ENCODE results near the gene KCNE3. TPM values are rescaled to one million over a fixed set of nuclear protein-coding genes. Genes with fewer than 3 reads are reported as not detected.

The KCNE3 gene
- total RNA-seq, 2 experiments from 2014 or later: not detected

- DNase-seq: no peak
- H3K4me3 Mint-ChIP-seq: no peak overlapping the region
- POLR2A ChIA-PET: no interaction called here
- CTCF ChIA-PET: interaction anchor here (1.8 kb wide), 1 partner anchor 23 kb away, joined by 4 read pairs; no protein-coding TSS in a partner anchor
- no peak overlapping the region for H3K27ac Mint-ChIP-seq
- H3K36me3 Mint-ChIP-seq (ENCODE audit: low read depth): no peaks in the 10 kb centered on the region
- no peaks in the 10 kb centered on the region for H3K9me3 Mint-ChIP-seq
- H3K4me1 Mint-ChIP-seq: peaks cover 2% of the 10 kb centered on the region
- H3K27me3 Mint-ChIP-seq: peaks cover 3% of the 10 kb centered on the region
Observed at GRCh38 chr11:74485868-74486267, 18.5 kb upstream of the KCNE3 start.

GRCh38 chr11:74480688-74481417 lies 13.5 kb upstream of the KCNE3 start:
- H3K9me3 Mint-ChIP-seq: no peaks in the 10 kb centered on the region
- H3K27me3 Mint-ChIP-seq: peaks cover 3% of the 10 kb centered on the region
- CTCF ChIA-PET: interaction anchor here (0.7 kb wide), 1 partner anchor 11 kb away, joined by 3 read pairs; no protein-coding TSS in a partner anchor
- peaks cover 2% of the 10 kb centered on the region for H3K4me1 Mint-ChIP-seq
- no peak overlapping the region for H3K27ac Mint-ChIP-seq
- DNase-seq: no peak
- H3K4me3 Mint-ChIP-seq: no peak overlapping the region
- POLR2A ChIA-PET: no interaction called here
- no peaks in the 10 kb centered on the region for H3K36me3 Mint-ChIP-seq (ENCODE audit: low read depth)

- no peaks in the 10 kb centered on the region for H3K9me3 Mint-ChIP-seq
- H3K4me1 Mint-ChIP-seq: no peaks in the 10 kb centered on the region
- DNase-seq: no peak
- ChIA-PET CTCF (interaction anchor here (1.8 kb wide), 1 partner anchor 14 kb away, joined by 7 read pairs; the partner anchor contains the start of gene LIPT2), POLR2A (no interaction called here)
- H3K4me3 Mint-ChIP-seq: no peak overlapping the region
- H3K36me3 Mint-ChIP-seq (ENCODE audit: low read depth): no peaks in the 10 kb centered on the region
- no peak overlapping the region for H3K27ac Mint-ChIP-seq
- peaks cover 3% of the 10 kb centered on the region for H3K27me3 Mint-ChIP-seq
Observed at GRCh38 chr11:74479732-74480123, 12.4 kb upstream of the KCNE3 start.

- ChIA-PET CTCF (interaction anchor here (1.8 kb wide), 1 partner anchor 15 kb away, joined by 7 read pairs; the partner anchor contains the start of gene LIPT2), POLR2A (no interaction called here)
- no peaks in the 10 kb centered on the region for H3K9me3 Mint-ChIP-seq
- no peaks in the 10 kb centered on the region for H3K36me3 Mint-ChIP-seq (ENCODE audit: low read depth)
- no peaks in the 10 kb centered on the region for H3K4me1 Mint-ChIP-seq
- DNase-seq: no peak
- H3K27ac Mint-ChIP-seq: no peak overlapping the region
- peaks cover 2% of the 10 kb centered on the region for H3K27me3 Mint-ChIP-seq
- no peak overlapping the region for H3K4me3 Mint-ChIP-seq
Observed at GRCh38 chr11:74478877-74479731, 11.8 kb upstream of the KCNE3 start.

GRCh38 chr11:74476536-74476935 lies 9.2 kb upstream of the KCNE3 start:
- ChIA-PET POLR2A (interaction anchor here (0.9 kb wide), 1 partner anchor 16 kb away, joined by 4 read pairs; no protein-coding TSS in a partner anchor), CTCF (no interaction called here)

GRCh38 chr11:74474316-74474715 lies 7.0 kb upstream of the KCNE3 start:
- ChIA-PET CTCF (no interaction called here), POLR2A (no interaction called here)
- Mint-ChIP-seq H3K27ac (no peak overlapping the region), H3K4me1 (peaks cover 8% of the 10 kb centered on the region), H3K9me3 (no peaks in the 10 kb centered on the region), H3K27me3 (no peaks in the 10 kb centered on the region), H3K4me3 (no peak overlapping the region), H3K36me3 (ENCODE audit: low read depth) (no peaks in the 10 kb centered on the region)
- no peak for DNase-seq

More at GRCh38 chr11:74476536-74476935, 9.2 kb upstream of the KCNE3 start:
- Mint-ChIP-seq H3K9me3 (no peaks in the 10 kb centered on the region), H3K27ac (no peak overlapping the region), H3K4me3 (no peak overlapping the region), H3K27me3 (no peaks in the 10 kb centered on the region), H3K36me3 (ENCODE audit: low read depth) (no peaks in the 10 kb centered on the region), H3K4me1 (peaks cover 8% of the 10 kb centered on the region)
- DNase-seq: no peak

GRCh38 chr11:74473382-74474173 lies 6.2 kb upstream of the KCNE3 start:
- Mint-ChIP-seq H3K4me1 (peaks cover 8% of the 10 kb centered on the region), H3K27ac (no peak overlapping the region), H3K9me3 (no peaks in the 10 kb centered on the region), H3K27me3 (peaks cover 2% of the 10 kb centered on the region), H3K36me3 (ENCODE audit: low read depth) (no peaks in the 10 kb centered on the region), H3K4me3 (no peak overlapping the region)
- DNase-seq: no peak
- ChIA-PET CTCF (no interaction called here), POLR2A (no interaction called here)

- Mint-ChIP-seq H3K4me1 (peaks cover 13% of the 10 kb centered on the region), H3K36me3 (ENCODE audit: low read depth) (no peaks in the 10 kb centered on the region), H3K27me3 (peaks cover 15% of the 10 kb centered on the region), H3K4me3 (no peak overlapping the region), H3K9me3 (no peaks in the 10 kb centered on the region), H3K27ac (no peak overlapping the region)
- ChIA-PET POLR2A (no interaction called here), CTCF (interaction anchor here (1.2 kb wide), 1 partner anchor 18 kb away, joined by 3 read pairs; no protein-coding TSS in a partner anchor)
- DNase-seq: no peak
Observed at GRCh38 chr11:74471668-74472429, 4.5 kb upstream of the KCNE3 start.

GRCh38 chr11:74471037-74471436 lies 3.7 kb upstream of the KCNE3 start:
- peaks cover 23% of the 10 kb centered on the region for H3K27me3 Mint-ChIP-seq
- DNase-seq: no peak
- ChIA-PET CTCF (interaction anchor here (0.6 to 1.8 kb wide), 3 partner anchors 18 to 1611 kb away, joined by 4 to 6 read pairs (median 4); no protein-coding TSS in a partner anchor), POLR2A (interaction anchor here (0.7 kb wide), 1 partner anchor 396 kb away, joined by 3 read pairs; no protein-coding TSS in a partner anchor)
- peaks cover 13% of the 10 kb centered on the region for H3K4me1 Mint-ChIP-seq
- no peaks in the 10 kb centered on the region for H3K36me3 Mint-ChIP-seq (ENCODE audit: low read depth)
- no peak overlapping the region for H3K27ac Mint-ChIP-seq
- no peak overlapping the region for H3K4me3 Mint-ChIP-seq
- no peaks in the 10 kb centered on the region for H3K9me3 Mint-ChIP-seq

GRCh38 chr11:74470526-74470925 lies 3.2 kb upstream of the KCNE3 start:
- POLR2A ChIA-PET: interaction anchor here (0.7 kb wide), 1 partner anchor 396 kb away, joined by 3 read pairs; no protein-coding TSS in a partner anchor
- peaks cover 13% of the 10 kb centered on the region for H3K4me1 Mint-ChIP-seq
- no peak overlapping the region for H3K4me3 Mint-ChIP-seq
- H3K27me3 Mint-ChIP-seq: peaks cover 28% of the 10 kb centered on the region
- H3K27ac Mint-ChIP-seq: no peak overlapping the region
- no peaks in the 10 kb centered on the region for H3K36me3 Mint-ChIP-seq (ENCODE audit: low read depth)
- DNase-seq: no peak
- H3K9me3 Mint-ChIP-seq: no peaks in the 10 kb centered on the region
- CTCF ChIA-PET: interaction anchor here (0.6 to 1.8 kb wide), 5 partner anchors 17 to 1610 kb away, joined by 3 to 6 read pairs (median 4); no protein-coding TSS in a partner anchor

GRCh38 chr11:74468936-74469335 lies 1.6 kb upstream of the KCNE3 start:
- Mint-ChIP-seq H3K36me3 (ENCODE audit: low read depth) (no peaks in the 10 kb centered on the region), H3K27me3 (peaks cover 42% of the 10 kb centered on the region), H3K4me1 (peaks cover 13% of the 10 kb centered on the region), H3K4me3 (no peak overlapping the region), H3K9me3 (no peaks in the 10 kb centered on the region), H3K27ac (no peak overlapping the region)
- POLR2A ChIA-PET: no interaction called here
- no peak for DNase-seq
- CTCF ChIA-PET: no interaction called here

- Mint-ChIP-seq H3K4me1 (peaks cover 13% of the 10 kb centered on the region), H3K9me3 (no peaks in the 10 kb centered on the region), H3K27ac (no peak overlapping the region), H3K4me3 (no peak overlapping the region), H3K36me3 (ENCODE audit: low read depth) (no peaks in the 10 kb centered on the region), H3K27me3 (peaks cover 45% of the 10 kb centered on the region)
- ChIA-PET POLR2A (no interaction called here), CTCF (no interaction called here)
- no peak for DNase-seq
Observed at GRCh38 chr11:74468521-74468920, 1.2 kb upstream of the KCNE3 start.

All from activated CD4-positive, alpha-beta T cell treated with anti-CD3 and anti-CD28 coated beads, Interleukin-2, amount 10 ng/mL, durations not matched to agents 7 days and 5 days (primary cell).